Neuron (in vitro differentiated cells): ENCODE data around the gene MYLK2.

ENCODE experiments used
- H2AFZ ChIP-seq: one replicate; pipeline ENCODE4 v1.6.1; 2013; ENCODE audit warnings: low read depth, mild to moderate bottlenecking, inconsistent platforms, low read length, moderate library complexity
- H3K27me3 ChIP-seq: one replicate; pipeline ENCODE4 v1.6.1; 2013; ENCODE audit warnings: low read length; ENCODE audit not compliant: insufficient read depth
- H3K36me3 ChIP-seq: one replicate; pipeline ENCODE4 v1.6.1; 2013; ENCODE audit warnings: low read length; ENCODE audit not compliant: insufficient read depth
- H3K4me1 ChIP-seq: one replicate; pipeline ENCODE4 v1.6.1; 2013; ENCODE audit warnings: low read length; ENCODE audit not compliant: insufficient read depth
- H3K4me3 ChIP-seq: 2 replicates; pipeline ENCODE4 v1.5.1; 2013; ENCODE audit warnings: mild to moderate bottlenecking, low read length, moderate library complexity
- H3K9me3 ChIP-seq: one replicate; pipeline ENCODE4 v1.6.1; 2013; ENCODE audit warnings: low read length

The MYLK2 gene

DNA sequence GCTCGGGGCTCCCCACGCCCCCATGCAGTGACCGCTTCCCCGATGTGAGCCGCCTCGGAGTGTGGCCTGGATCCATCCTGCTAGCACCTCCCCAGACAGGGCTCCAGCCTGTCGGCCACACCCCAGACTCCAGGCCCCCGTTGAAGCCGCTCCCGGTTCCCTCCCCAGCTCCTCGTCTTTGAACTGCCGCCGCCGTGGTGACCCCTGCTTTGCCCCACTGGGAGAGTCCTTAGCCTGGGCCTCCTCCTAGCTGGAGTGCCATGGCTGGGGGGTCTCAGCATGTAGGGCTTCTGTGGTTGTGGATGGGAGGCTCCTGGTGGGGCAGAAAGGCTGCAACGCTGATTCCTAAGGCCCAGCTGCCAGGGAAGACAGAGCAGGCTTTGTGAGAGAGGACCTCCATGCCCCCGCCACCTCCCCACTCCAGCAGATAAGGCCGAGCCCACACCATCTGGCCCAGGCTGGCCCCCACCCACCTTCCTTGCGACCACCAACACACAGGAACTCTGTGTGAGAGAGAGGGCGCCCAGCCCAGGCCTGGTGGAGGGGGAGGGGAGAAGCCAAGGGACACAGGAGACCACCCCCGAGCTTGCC, 14.9 kb downstream of the MYLK2 start:
- Histone ChIP-seq H3K4me3 (no peak overlapping the region), H3K27me3 (no peaks in the 10 kb centered on the region)

DNA sequence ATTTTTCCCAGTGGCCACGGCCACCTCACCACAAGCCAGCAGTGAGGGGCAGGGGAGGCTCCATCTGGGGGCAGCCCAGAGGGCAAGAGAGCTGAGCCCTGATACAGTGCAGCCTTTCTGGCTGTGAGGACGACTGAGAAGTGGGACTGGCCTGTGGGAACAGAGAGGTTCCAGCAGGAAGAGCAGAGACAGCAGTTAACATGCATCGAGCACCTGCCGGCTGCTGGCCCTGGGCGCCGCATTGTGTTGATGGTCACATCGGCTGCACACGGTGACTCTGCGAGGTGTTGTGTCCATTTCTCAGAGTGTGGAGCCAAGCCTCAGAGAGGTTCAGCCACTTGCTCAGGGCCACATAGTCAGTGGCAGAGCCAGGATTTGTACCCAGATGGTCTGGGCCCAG, 16.4 kb downstream of the MYLK2 start:
- Histone ChIP-seq H3K4me3 (no peak overlapping the region), H3K27me3 (no peaks in the 10 kb centered on the region), H2AFZ (no peak overlapping the region), H3K36me3 (no peaks in the 10 kb centered on the region), H3K4me1 (peaks cover 17% of the 10 kb centered on the region), H3K9me3 (no peaks in the 10 kb centered on the region)

More for the DNA sequence above, 14.9 kb downstream of the MYLK2 start:
- no peak overlapping the region for H2AFZ ChIP-seq
- no peaks in the 10 kb centered on the region for H3K36me3 ChIP-seq
- peaks cover 17% of the 10 kb centered on the region for H3K4me1 ChIP-seq
- no peaks in the 10 kb centered on the region for H3K9me3 ChIP-seq

DNA sequence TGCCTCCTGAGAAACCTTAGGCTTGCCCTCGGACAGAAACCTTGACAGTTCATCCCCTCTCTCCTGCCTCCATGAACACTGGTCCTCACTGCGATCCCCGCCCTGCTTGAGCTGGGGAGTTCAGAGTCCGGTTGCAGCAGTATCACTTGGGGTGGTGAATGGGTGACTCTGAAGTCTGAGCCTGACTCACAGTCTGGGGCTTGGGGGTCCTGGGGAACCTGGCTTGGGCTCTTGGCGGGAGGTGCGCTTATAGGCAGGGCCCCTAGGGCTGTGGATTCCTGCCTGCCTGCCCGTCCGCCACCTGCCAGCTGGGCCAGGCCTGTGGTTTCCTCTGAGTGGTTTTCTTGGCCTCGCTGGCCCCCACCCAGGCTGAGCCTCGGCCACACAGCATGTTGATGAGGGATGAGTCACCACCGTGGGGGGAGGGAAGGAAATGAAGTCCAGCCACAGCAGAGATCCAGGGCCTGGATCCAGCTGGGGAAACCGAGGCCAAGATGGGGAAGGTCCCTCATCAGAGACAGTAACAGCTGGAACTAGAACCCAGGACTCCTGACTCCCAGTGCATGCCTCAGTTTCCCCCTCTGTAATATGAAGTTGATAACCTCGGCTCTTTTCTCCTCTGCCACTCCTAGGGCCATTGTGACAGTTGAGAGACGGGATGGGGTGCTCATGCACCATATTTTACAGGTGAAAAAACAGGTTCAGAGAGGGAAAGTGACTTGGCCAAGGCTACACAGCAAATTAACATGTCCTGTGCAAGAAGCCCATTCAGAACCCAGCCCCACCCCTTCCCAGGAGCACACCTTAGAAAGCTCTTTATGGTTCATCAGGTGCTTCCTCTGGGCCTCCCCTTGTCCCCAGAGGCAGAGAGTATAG, 17.1 kb downstream of the MYLK2 start:
- no peaks in the 10 kb centered on the region for H3K27me3 ChIP-seq
- H3K4me3 ChIP-seq: no peak overlapping the region
- no peak overlapping the region for H2AFZ ChIP-seq
- H3K36me3 ChIP-seq: no peaks in the 10 kb centered on the region
- no peaks in the 10 kb centered on the region for H3K9me3 ChIP-seq
- peaks cover 17% of the 10 kb centered on the region for H3K4me1 ChIP-seq

DNA sequence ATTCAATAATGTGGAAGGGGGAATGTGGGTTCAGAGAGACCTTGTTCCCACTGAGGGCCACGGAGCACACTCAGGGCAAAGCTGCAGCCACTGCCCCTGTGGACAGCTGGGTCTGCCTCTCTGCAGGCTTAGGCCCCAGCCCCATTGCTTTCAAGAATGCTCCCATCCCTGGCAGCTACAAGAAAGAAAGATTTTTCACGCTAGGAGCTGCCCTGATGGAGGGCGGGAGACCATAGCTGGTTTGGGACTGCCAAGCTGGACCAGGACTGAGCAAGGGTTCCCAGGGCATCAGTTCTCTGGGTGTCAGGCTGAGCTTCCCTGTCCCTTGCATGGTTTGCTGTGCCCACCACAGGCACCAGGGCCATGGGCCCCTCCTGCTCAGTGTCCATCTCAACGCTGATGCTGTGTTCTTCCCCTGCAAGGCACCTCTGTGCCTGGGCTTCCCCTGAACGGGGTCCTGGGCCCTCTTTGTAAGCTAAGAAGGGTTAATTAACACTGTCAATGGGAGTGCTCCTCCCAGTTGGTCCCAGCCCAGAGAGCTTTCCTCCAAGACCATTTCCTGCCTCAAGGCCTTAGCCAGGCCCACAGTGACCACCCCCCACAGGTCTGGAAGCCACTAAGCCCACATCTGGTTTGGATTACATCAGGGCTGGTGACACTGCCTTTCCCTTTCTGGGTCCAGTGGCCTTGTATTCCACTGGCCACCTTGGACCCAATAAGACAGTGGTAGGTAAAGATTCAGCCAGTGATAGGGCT, 17.9 kb downstream of the MYLK2 start:
- Histone ChIP-seq H3K27me3 (no peaks in the 10 kb centered on the region), H3K4me1 (peaks cover 18% of the 10 kb centered on the region)

DNA sequence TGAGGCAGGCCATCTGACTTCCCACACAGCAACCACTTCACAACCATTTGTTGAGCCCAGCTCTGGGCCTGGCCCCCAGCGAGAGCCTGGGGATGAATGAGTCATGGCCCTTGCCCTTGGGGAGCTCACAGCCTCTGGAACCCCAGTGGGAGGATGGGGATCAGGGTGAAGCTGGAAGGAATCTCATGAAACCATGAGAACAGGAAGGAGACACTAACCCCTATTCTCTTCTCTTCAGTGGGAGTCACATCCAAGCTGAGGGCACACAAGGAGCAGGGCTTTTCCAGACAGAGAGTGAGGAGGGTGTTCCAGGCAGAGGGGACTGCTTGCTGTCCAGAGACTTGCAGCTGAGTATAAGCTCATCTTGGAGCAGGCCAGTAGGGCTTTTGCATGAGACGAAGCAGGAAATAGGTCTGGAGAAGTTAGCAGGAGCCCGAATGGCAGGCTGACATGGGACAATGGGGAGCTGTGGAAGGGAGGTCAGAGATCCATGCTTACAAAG, 18.8 kb downstream of the MYLK2 start:
- no peak overlapping the region for H3K4me3 ChIP-seq
- H2AFZ ChIP-seq: no peak overlapping the region
- H3K9me3 ChIP-seq: no peaks in the 10 kb centered on the region
- peaks cover 27% of the 10 kb centered on the region for H3K4me1 ChIP-seq
- H3K27me3 ChIP-seq: no peaks in the 10 kb centered on the region
- H3K36me3 ChIP-seq: no peaks in the 10 kb centered on the region

More for the DNA sequence above, 17.9 kb downstream of the MYLK2 start:
- Histone ChIP-seq H3K9me3 (no peaks in the 10 kb centered on the region), H2AFZ (no peak overlapping the region), H3K4me3 (no peak overlapping the region), H3K36me3 (no peaks in the 10 kb centered on the region)

DNA sequence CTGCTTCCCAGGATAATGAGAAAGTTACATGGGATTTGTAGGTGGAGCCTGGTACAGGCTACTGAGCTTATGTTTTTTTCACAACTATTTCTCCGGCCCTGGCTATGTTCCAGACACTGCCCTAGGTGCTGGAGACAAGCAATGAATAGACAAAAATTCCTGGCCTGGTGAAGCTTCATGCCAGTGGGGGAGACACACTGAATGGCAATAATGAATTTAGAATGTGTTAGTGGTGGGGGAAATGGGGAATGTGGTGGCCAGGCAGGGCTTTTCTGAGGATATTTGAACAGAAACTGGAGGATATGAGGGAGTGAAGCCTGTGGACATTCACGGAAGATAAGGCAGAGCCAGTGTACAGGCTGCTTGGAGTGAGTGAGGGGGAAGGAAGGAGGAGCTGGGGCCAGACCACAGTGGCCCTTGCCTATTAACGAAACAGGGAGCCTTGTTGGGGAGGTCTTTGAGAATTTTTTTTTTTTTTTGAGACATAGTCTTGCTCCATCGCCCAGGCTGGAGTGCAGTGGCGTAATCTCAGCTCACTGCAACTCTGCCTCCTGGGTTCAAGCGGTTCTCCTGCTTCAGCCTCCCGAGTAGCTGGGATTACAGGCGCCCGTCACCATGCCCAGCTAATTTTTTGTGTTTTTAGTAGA, 19.6 kb downstream of the MYLK2 start:
- Histone ChIP-seq H3K9me3 (no peaks in the 10 kb centered on the region), H3K4me3 (no peak overlapping the region), H3K27me3 (no peaks in the 10 kb centered on the region), H3K36me3 (no peaks in the 10 kb centered on the region), H3K4me1 (peaks cover 29% of the 10 kb centered on the region), H2AFZ (no peak overlapping the region)

DNA sequence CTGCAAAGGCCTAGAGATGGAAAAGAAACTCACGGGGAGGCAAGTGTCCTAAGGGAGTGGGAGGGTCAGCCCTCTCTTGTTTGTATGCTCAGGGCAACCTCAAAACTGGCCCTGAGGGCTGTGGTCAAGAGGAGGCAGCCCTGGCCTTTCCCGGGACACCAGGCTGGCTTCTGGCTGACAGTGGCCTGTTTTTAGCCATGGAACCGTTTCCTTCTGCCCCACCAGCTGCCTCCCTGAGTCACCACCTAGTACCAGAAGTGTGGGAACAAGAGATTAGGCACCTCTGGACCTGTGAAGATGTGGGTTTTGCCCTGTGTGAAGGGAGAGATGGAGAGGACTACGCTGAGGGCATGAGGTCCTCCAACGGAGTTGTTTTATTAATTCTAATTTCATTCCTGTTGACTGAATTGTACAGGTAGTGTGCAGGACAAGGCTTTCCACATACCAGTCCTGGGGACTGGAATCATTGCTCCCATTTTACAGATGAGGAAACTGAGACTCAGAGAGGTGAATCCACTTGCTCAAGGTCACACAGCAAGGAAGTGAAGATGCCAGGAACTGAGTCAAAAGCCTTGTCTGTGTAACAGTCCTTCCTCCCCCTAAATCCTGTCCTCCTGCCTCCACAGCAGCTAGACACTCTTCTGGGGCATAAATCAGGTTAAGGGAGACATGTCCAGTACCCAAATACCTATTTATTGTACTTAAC, 20.8 kb downstream of the MYLK2 start:
- no peaks in the 10 kb centered on the region for H3K27me3 ChIP-seq
- H3K9me3 ChIP-seq: no peaks in the 10 kb centered on the region
- H3K4me3 ChIP-seq: no peak overlapping the region
- peaks cover 29% of the 10 kb centered on the region for H3K4me1 ChIP-seq
- no peaks in the 10 kb centered on the region for H3K36me3 ChIP-seq
- H2AFZ ChIP-seq: no peak overlapping the region

DNA sequence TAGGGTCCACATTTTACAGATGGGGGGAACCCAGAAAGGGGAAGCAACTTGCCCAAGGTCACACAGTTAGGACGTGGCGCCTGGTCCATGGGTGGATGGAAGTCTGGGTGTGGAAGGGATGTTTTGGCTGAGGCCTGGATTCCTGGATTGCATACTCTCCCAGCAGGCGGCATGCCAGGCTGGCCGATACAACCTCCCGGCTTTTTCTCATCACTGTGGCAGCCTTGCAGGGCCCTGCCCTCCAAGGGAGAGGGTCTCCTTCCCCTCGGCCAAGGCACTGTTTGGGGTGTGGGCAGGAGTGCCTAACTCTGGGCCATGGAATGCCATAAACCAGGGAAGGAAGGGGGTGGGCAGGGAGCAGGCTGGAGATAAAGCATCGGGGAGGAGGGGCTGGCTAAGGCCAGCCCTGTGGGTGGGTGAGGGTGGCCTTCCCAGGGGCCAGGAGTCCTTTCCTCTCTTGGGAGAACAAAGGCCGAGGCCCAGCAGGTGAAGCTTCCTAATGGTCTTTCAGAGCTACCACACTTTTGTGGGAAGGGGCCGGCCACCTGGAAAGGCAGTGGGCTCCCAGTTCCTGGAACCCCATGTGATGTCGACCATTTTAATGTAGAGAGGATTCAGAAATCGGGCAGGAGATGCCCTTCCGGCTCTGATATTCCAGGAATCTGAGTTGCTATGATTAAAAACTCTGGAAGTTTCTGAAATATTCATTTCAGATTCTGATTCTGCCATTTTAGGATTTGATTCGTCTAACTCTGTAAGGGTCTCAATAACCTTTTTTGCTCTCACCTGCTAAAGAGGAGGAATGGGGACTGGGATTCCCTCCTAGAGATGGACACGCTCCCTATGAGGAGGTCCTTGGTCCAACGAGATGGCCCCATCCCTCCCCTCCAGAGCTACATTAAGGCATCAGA, 22.0 kb downstream of the MYLK2 start:
- Histone ChIP-seq H3K36me3 (no peaks in the 10 kb centered on the region), H3K27me3 (no peaks in the 10 kb centered on the region), H2AFZ (no peak overlapping the region), H3K4me1 (peaks cover 37% of the 10 kb centered on the region), H3K4me3 (no peak overlapping the region), H3K9me3 (no peaks in the 10 kb centered on the region)

DNA sequence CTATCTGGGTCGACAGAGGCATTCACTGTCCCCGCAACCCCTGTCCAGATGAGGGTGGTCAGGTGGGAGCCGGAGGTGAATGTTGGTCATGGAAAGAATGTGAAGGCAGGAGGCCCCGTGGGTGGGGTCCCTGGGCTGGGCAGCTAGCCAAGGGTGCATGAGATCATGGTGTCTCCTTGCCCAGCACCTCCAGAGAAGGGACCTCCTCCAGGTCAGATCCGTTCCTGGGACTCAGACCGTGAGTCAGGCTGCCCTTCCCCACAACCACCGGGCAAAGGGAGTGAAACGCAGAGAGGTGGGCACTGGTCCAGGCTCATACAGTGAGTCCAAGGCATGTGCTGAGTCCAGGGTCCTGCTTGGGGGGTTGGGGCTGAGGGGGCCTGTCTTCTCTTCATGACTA, 22.8 kb downstream of the MYLK2 start:
- Histone ChIP-seq H2AFZ (no peak overlapping the region), H3K4me3 (no peak overlapping the region), H3K4me1 (peaks cover 34% of the 10 kb centered on the region), H3K36me3 (no peaks in the 10 kb centered on the region), H3K9me3 (no peaks in the 10 kb centered on the region), H3K27me3 (no peaks in the 10 kb centered on the region)

DNA sequence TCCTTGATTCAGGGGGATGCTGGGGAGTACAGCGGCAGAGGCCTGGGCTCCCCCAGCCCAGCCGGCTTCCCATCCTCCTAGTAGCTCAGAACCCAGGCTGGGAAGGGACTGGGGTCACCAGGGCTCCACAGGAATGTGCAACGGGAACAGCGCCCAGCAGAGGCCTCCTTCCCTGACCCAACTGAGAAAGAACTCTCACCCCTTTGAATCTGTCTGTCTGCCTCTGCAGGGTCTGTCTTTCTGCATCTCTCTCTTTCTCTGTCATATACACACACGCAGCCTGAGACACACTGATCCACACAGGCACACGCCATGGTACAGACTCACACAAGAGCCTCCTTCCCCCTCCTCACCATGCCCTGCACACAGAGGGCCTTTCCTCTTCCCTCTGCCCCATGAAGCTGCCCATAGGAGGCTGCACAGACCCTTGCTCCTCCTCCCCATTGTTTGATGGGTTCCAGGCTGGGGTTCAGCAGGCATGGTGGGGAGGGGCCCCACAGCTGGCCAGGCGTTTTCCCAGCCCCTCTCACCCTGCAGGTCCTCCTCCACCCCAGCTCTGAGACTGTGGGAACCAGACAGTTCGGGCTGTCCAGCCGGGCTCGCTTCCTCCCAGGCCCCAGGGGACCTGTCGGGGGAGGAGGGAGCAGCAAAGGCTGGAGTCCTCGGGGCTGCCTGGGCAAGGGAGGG, 23.5 kb downstream of the MYLK2 start:
- H3K4me1 ChIP-seq: peaks cover 33% of the 10 kb centered on the region

DNA sequence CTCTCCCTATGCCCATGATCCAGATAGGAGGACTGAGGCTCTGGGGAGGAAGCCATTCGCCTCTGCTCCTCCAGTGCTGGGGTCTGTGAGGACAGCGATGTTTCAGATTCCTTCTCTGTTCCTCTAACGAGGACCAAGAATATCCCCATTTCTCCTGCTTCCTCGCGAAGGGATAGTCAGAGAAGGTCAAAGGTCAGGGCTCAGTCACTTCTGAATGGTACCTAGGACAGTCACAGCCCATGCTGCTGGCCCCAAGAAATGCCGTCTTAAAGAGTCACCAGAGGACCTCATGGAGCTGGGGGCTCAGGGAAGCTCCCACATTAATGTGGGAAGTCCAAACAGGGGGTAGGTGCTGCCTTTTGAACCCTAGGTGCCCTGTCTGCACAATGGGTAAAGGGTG, 24.1 kb downstream of the MYLK2 start:
- Histone ChIP-seq H3K4me3 (no peak overlapping the region), H3K27me3 (no peaks in the 10 kb centered on the region), H3K4me1 (peaks cover 26% of the 10 kb centered on the region), H2AFZ (no peak overlapping the region), H3K36me3 (no peaks in the 10 kb centered on the region), H3K9me3 (no peaks in the 10 kb centered on the region)

More for the DNA sequence above, 23.5 kb downstream of the MYLK2 start:
- Histone ChIP-seq H3K27me3 (no peaks in the 10 kb centered on the region), H3K9me3 (no peaks in the 10 kb centered on the region), H2AFZ (no peak overlapping the region), H3K4me3 (no peak overlapping the region), H3K36me3 (no peaks in the 10 kb centered on the region)
